Neural cell (in vitro differentiated cells): ENCODE results near the gene EN2. TPM values are rescaled to one million over a fixed set of nuclear protein-coding genes. Genes with fewer than 3 reads are reported as not detected.

Experiments used
- H2AFZ ChIP-seq: fragments of 200-600, 300-800 bp; sonication (generic), shearing (Covaris generic); 2 replicates; pipeline ENCODE4 v1.6.0; 2014; ENCODE audit warnings: low read depth, mild to moderate bottlenecking, antibody characterized with exemption, low read length, moderate library complexity
- H3F3A ChIP-seq: fragments of 200-600 bp; shearing (Covaris generic); 2 replicates; pipeline ENCODE4 v1.6.1; 2016; ENCODE audit warnings: mild to moderate bottlenecking, moderate library complexity, mixed read lengths, antibody characterized with exemption, low read length; ENCODE audit not compliant: insufficient read depth, poor library complexity, severe bottlenecking
- H3K27ac ChIP-seq: fragments of 200-600, 300-800 bp; sonication (generic), shearing (Covaris generic); 2 replicates; pipeline ENCODE4 v1.5.1; 2014; ENCODE audit warnings: mild to moderate bottlenecking, low read length, moderate library complexity
- H3K27me3 ChIP-seq: fragments of 300-800, 200-600 bp; sonication (generic), shearing (Covaris generic); 2 replicates; pipeline ENCODE4 v1.6.0; 2014; ENCODE audit warnings: mild to moderate bottlenecking, low read depth, low read length, moderate library complexity; ENCODE audit not compliant: insufficient read depth
- H3K36me3 ChIP-seq: fragments of 300-800, 200-600 bp; sonication (generic), shearing (Covaris generic); 2 replicates; pipeline ENCODE4 v1.5.1; 2014; ENCODE audit warnings: mild to moderate bottlenecking, antibody characterized with exemption, low read length, moderate library complexity; ENCODE audit not compliant: insufficient read depth
- H3K4me2 ChIP-seq: fragments of 300-800, 200-600 bp; sonication (generic), shearing (Covaris generic); 2 replicates; pipeline ENCODE4 v1.6.0; 2014; ENCODE audit warnings: mild to moderate bottlenecking, low read length
- H3K4me3 ChIP-seq: fragments of 300-800, 200-600 bp; sonication (generic), shearing (Covaris generic); 2 replicates; pipeline ENCODE4 v1.5.1; 2014; ENCODE audit warnings: mild to moderate bottlenecking, low read length, moderate library complexity
- H3K79me2 ChIP-seq: fragments of 200-600 bp; shearing (Covaris generic); replicated peaks from 2 replicates; pipeline ENCODE4 v1.6.0; 2014; ENCODE audit warnings: mild to moderate bottlenecking, low read length, moderate library complexity; ENCODE audit not compliant: insufficient read depth
- H3K9ac ChIP-seq: fragments of 300-800, 200-600 bp; sonication (generic), shearing (Covaris generic); 2 replicates; pipeline ENCODE4 v1.6.1; 2016; ENCODE audit warnings: mild to moderate bottlenecking, low read length, mixed read lengths
- H3K9me2 ChIP-seq: fragments of 200-600 bp; shearing (Covaris generic); 2 replicates; pipeline ENCODE4 v1.6.1; 2016; ENCODE audit warnings: mild to moderate bottlenecking, low read length, mixed read lengths; ENCODE audit not compliant: insufficient read depth
- H3K9me3 ChIP-seq: fragments of 200-600, 300-800 bp; sonication (generic), shearing (Covaris generic); 2 replicates; pipeline ENCODE4 v1.6.1; 2016; ENCODE audit warnings: mild to moderate bottlenecking, mixed run types, low read length, moderate library complexity, mixed read lengths
- H4K20me1 ChIP-seq: fragments of 200-600 bp; shearing (Covaris generic); 2 replicates; pipeline ENCODE4 v1.6.1; 2016; ENCODE audit warnings: mild to moderate bottlenecking, mixed run types; ENCODE audit not compliant: insufficient read depth
- CTCF ChIP-seq: fragments of 450-650 bp; IDR thresholded peaks from 2 replicates; pipeline ENCODE4 v1.5.1; 2014; ENCODE audit warnings: antibody characterized with exemption, mild to moderate bottlenecking, moderate library complexity; ENCODE audit not compliant: poor library complexity, severe bottlenecking
- EP300 ChIP-seq: fragments of 450-650 bp; conservative IDR thresholded peaks from 2 replicates; pipeline ENCODE4 v1.6.1; 2014; ENCODE audit warnings: antibody characterized with exemption, mild to moderate bottlenecking, moderate library complexity; ENCODE audit not compliant: poor library complexity, severe bottlenecking
- EZH2 ChIP-seq: fragments of 200-600, 300-800 bp; shearing (Covaris generic), sonication (generic); IDR thresholded peaks from 2 replicates; pipeline ENCODE4 v1.6.1; 2014; ENCODE audit warnings: antibody characterized with exemption, low read length, borderline replicate concordance, mild to moderate bottlenecking; ENCODE audit not compliant: insufficient read depth, poor library complexity, severe bottlenecking
- MXI1 ChIP-seq: fragments of 450-650 bp; conservative IDR thresholded peaks from 2 replicates; pipeline ENCODE4 v1.6.1; 2014; ENCODE audit warnings: antibody characterized with exemption, mild to moderate bottlenecking; ENCODE audit not compliant: poor library complexity, severe bottlenecking
- POLR2AphosphoS5 ChIP-seq: IDR thresholded peaks from 2 replicates; pipeline ENCODE4 v1.6.1; 2012
- RAD21 ChIP-seq: fragments of 450-650 bp; conservative IDR thresholded peaks from 2 replicates; pipeline ENCODE4 v1.6.1; 2014; ENCODE audit warnings: antibody characterized with exemption, mild to moderate bottlenecking, moderate library complexity
- REST ChIP-seq: IDR thresholded peaks from 2 replicates; pipeline ENCODE4 v1.6.1; 2012; ENCODE audit warnings: borderline replicate concordance
- SMC3 ChIP-seq: fragments of 450-650 bp; conservative IDR thresholded peaks from 2 replicates; pipeline ENCODE4 v1.6.1; 2014; ENCODE audit warnings: antibody characterized with exemption, mild to moderate bottlenecking, moderate library complexity; ENCODE audit not compliant: poor library complexity
- TAF1 ChIP-seq: IDR thresholded peaks from 2 replicates; pipeline ENCODE4 v1.6.1; 2012; ENCODE audit warnings: low read depth
- polyA plus RNA-seq: library from polyadenylated mRNA; depleted of rRNA; stranded (reverse); fragments of >200 nt; gene quantifications from 2 replicates; pipeline ENCODE4 v1.2.3, GENCODE V29; 2014

The EN2 gene
- polyA plus RNA-seq, 1 donor from 2014 or later, result not detected

DNA sequence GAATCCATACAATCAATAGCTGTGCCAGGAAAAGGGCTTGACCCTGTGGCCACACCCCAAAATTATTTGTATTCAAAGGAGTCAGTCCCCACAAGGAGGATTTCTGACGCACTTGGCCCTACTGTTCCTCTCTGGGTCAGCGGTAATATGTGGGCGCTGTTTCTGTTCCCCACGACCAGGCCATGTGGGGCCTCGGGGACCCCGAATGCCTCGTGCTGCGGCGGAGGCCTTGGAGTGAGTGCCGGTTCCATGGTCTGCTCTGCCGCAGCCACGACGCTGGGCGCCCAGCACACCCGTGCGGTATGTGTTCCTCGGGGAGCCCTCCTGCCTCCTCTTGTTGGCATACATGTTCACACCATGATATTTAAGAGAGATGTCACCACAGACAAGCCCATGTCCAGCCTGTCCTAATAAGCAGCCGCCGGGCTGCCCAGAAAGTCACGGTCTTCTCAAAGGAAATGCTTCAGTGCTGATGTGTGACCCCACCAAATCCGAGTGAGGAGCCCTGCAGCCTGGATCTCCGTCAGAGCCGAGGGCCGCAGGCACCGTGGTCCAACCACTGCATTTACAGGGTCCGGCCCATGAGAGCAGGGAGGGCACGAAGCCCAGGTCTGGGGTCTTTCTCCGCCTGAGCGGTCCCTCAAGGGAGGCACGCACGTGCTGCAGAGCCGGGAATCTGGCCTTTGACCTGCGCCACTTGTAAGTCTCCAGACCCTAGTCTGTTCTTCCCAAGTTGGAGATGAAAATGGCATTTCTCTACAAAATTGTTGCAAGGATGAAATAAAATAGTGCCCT, 36.0 kb downstream of the EN2 start:
- Histone ChIP-seq H3K27me3 (peaks cover 21% of the 10 kb centered on the region), H3K36me3 (no peaks in the 10 kb centered on the region), H3K4me2 (no peak overlapping the region), H4K20me1 (no peaks in the 10 kb centered on the region), H3K27ac (no peak overlapping the region), H3K9me2 (no peaks in the 10 kb centered on the region), H2AFZ (no peak overlapping the region), H3F3A (no peaks in the 10 kb centered on the region), H3K9me3 (no peaks in the 10 kb centered on the region), H3K79me2 (no peaks in the 10 kb centered on the region), H3K9ac (no peak overlapping the region), H3K4me3 (no peak overlapping the region)
- TF ChIP-seq RAD21 (no peak), TAF1 (no peak), MXI1 (no peak), SMC3 (no peak), EP300 (no peak), REST (no peak), POLR2AphosphoS5 (no peak), EZH2 (no peak), CTCF (no peak)

DNA sequence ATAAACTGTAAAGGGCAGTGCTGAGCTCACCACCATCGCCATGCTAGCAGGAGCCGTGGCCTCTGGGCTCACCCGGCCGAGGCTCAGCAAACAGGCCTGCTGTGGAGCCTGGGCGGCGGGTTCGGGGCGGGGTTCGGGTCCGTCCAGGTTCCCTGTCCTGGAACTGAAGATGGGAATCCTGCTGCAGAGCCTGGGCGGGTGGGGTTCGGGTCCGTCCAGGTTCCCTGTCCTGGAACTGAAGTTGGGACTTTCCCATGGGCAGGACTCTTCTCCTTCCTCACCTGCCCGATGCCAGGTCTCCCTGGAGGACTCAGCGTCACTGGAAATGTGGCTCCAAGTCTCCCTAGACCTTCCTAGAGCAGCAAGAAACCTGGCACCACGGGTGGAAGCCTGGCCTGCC, 36.6 kb downstream of the EN2 start:
- no peak overlapping the region for H3K4me3 ChIP-seq
- H3K79me2 ChIP-seq, result no peaks in the 10 kb centered on the region
- no peak overlapping the region for H2AFZ ChIP-seq
- no peak overlapping the region for H3K9ac ChIP-seq
- TF ChIP-seq RAD21 (no peak), TAF1 (no peak), MXI1 (no peak)
- H3K36me3 ChIP-seq, result no peaks in the 10 kb centered on the region
- no peaks in the 10 kb centered on the region for H3K9me3 ChIP-seq
- H3K27ac ChIP-seq, result no peak overlapping the region
- H4K20me1 ChIP-seq, result no peaks in the 10 kb centered on the region
- peaks cover 27% of the 10 kb centered on the region for H3K27me3 ChIP-seq
- no peaks in the 10 kb centered on the region for H3K9me2 ChIP-seq
- H3F3A ChIP-seq, result no peaks in the 10 kb centered on the region
- H3K4me2 ChIP-seq, result no peak overlapping the region
